Stomach (tissue), 9 donors: Measurements from ENCODE around the gene SH3RF2. TPM values are rescaled to one million over a fixed set of nuclear protein-coding genes. Genes with fewer than 3 reads are reported as not detected.

Experiments
- DNase-seq, 2 donors: peaks; one replicate each; pipeline versions ENCODE4 v3.0.0 to v3.0.0-alpha.2; 2013 to 2019
- H3K27ac ChIP-seq, 5 donors: fragments of 200-600 bp in 4 of 5; sonication (generic) in 4 of 5; one replicate each; pipeline ENCODE4 v1.5.1; 2013 to 2019; ENCODE audit warnings: mild to moderate bottlenecking in 1 of 5, moderate library complexity in 1 of 5
- H3K27me3 ChIP-seq, 3 donors: fragments of 200-600 bp; sonication (generic); one replicate each; pipeline ENCODE4 v1.5.1; 2017 to 2019; ENCODE audit warnings: mixed run types in 1 of 3
- H3K36me3 ChIP-seq, 4 donors: fragments of 200-600 bp; sonication (generic); 1 replicate in 3 of 4; 2 replicates in 1 of 4; pipeline ENCODE4 v1.5.1; 2016 to 2019
- H3K4me1 ChIP-seq, 4 donors: fragments of 200-600 bp; sonication (generic); one replicate each; pipeline ENCODE4 v1.5.1; 2016 to 2019
- H3K4me3 ChIP-seq, 4 donors: fragments of 200-600 bp; sonication (generic) in 3 of 4; one replicate each; pipeline ENCODE4 v1.5.1; 2016 to 2019; ENCODE audit warnings: mild to moderate bottlenecking in 1 of 4
- H3K9me3 ChIP-seq, 4 donors: fragments of 200-600 bp; sonication (generic); one replicate each; pipeline ENCODE4 v1.5.1; 2016 to 2019
- EP300 ChIP-seq: sonication (generic); formaldehyde crosslinking; IDR thresholded peaks from one replicate; pipeline ENCODE4 v1.6.1; 2017; ENCODE audit warnings: antibody characterized with exemption
- POLR2A ChIP-seq, 4 donors: fragments of 450-650 bp; IDR thresholded peaks; one replicate each; pipeline ENCODE4 v1.6.1; 2016; ENCODE audit warnings: antibody characterized with exemption in 4 of 4, control low read depth in 2 of 4, mild to moderate bottlenecking in 1 of 4, moderate library complexity in 1 of 4
- POLR2AphosphoS5 ChIP-seq, 3 donors: sonication (generic); formaldehyde crosslinking; IDR thresholded peaks; one replicate each; pipeline ENCODE4 v1.6.1; 2016; ENCODE audit warnings: antibody characterized with exemption in 3 of 3
- WGBS, 5 donors: extraction: QIAGEN DNeasy Blood & Tissue Kit in 3 of 5; methylation state at CpG; one replicate each; pipeline versions ENCODE4 v1.1.5 to v1.1.7; 2013 to 2018; 5-methylcytosine and 5-hydroxymethylcytosine counted together
- intact Hi-C: fragments of 100-400 bp; cut with DNase I; formaldehyde crosslinking; loops from one replicate; pipeline ENCODE4 v1.15.1; 2023; ENCODE audit warnings: low total_unique reads
- polyA plus RNA-seq, 3 donors: library from polyadenylated mRNA; stranded (reverse); fragments of 200-250 nt; gene quantifications; one replicate each; pipeline ENCODE4 v1.2.3, GENCODE V29; 2013
- total RNA-seq, 5 donors: library from RNA; depleted of rRNA; stranded (reverse); fragments of >200 nt; gene quantifications; one replicate each; pipeline versions ENCODE4 v1.1.0 to v1.2.3, GENCODE V29; 2014 to 2016
- TF ChIP-seq, protein P1 (sequence below), 7 experiments: fragments of 450-650 bp in 4 of 7; fragments of 200-600 bp in 3 of 7; sonication (generic) in 3 of 7; IDR thresholded peaks; one replicate each; pipeline ENCODE4 v1.5.1; 2016 to 2019; ENCODE audit warnings: antibody characterized with exemption in 7 of 7, control low read depth in 2 of 7, mild to moderate bottlenecking in 1 of 7
- donor health status: healthy with polysubstance abuse.
- donor health status: Bipolar disorder and iron deficiency.
- donor health status: healthy.

SH3RF2 gene
- total and polyA plus RNA-seq, 8 donors = 20.8 to 62.0 (median 40.7) TPM

DNA sequence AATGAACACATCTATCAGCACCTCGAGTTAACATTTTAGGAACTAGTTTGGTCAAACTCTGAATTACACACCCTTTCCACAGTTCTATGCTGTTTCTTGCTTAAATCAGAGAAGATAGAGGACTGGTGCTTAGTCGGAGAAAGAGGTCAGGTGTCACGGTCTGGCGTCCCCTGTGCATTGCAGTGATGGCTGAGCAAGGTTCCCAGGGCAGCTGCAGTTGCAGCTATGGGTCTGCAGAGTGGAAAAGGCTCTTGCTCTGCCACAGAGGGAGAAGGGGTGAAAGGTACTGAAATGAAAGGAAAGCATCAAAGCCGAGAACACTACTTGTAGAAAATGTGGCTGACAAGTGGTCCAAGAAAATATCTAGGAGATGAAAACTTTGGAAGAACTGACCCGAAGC lies 25.2 kb upstream of the SH3RF2 start:
- H3K27ac ChIP-seq = no peak overlapping the region
- no peaks in the 10 kb centered on the region for H3K4me1 ChIP-seq
- WGBS, 5 donors = 66 to 84% (median 80%) methylated on average over 6 of the region's 6 CpGs
- H3K4me3 ChIP-seq = no peak overlapping the region
- no peak for TF ChIP-seq POLR2AphosphoS5 (IDR thresholded peaks at IDR 0.05)
- TF ChIP-seq POLR2A (IDR thresholded peaks at IDR 0.05) = no peak
- TF ChIP-seq EP300 = no peak
- TF ChIP-seq, protein P1, sequence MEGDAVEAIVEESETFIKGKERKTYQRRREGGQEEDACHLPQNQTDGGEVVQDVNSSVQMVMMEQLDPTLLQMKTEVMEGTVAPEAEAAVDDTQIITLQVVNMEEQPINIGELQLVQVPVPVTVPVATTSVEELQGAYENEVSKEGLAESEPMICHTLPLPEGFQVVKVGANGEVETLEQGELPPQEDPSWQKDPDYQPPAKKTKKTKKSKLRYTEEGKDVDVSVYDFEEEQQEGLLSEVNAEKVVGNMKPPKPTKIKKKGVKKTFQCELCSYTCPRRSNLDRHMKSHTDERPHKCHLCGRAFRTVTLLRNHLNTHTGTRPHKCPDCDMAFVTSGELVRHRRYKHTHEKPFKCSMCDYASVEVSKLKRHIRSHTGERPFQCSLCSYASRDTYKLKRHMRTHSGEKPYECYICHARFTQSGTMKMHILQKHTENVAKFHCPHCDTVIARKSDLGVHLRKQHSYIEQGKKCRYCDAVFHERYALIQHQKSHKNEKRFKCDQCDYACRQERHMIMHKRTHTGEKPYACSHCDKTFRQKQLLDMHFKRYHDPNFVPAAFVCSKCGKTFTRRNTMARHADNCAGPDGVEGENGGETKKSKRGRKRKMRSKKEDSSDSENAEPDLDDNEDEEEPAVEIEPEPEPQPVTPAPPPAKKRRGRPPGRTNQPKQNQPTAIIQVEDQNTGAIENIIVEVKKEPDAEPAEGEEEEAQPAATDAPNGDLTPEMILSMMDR (IDR thresholded peaks at IDR 0.05) = no peak
- intact Hi-C loops = no loop called here
- no peak for DNase-seq
- no peaks in the 10 kb centered on the region for H3K36me3 ChIP-seq
- no peaks in the 10 kb centered on the region for H3K9me3 ChIP-seq
- no peaks in the 10 kb centered on the region for H3K27me3 ChIP-seq

GRCh38 chr5:145912019-145912418 lies 24.4 kb upstream of the SH3RF2 start:
- intact Hi-C loops = no loop called here
- WGBS, 5 donors = 77 to 89% (median 80%) methylated on average over 3 of the region's 3 CpGs
- H3K27me3 ChIP-seq = no peaks in the 10 kb centered on the region
- DNase-seq = no peak
- H3K4me1 ChIP-seq = no peaks in the 10 kb centered on the region
- H3K27ac ChIP-seq = no peak overlapping the region
- H3K36me3 ChIP-seq = no peaks in the 10 kb centered on the region
- H3K4me3 ChIP-seq = no peak overlapping the region
- H3K9me3 ChIP-seq = no peaks in the 10 kb centered on the region
- TF ChIP-seq POLR2AphosphoS5 (IDR thresholded peaks at IDR 0.05) = no peak
- TF ChIP-seq POLR2A (IDR thresholded peaks at IDR 0.05) = no peak

DNA sequence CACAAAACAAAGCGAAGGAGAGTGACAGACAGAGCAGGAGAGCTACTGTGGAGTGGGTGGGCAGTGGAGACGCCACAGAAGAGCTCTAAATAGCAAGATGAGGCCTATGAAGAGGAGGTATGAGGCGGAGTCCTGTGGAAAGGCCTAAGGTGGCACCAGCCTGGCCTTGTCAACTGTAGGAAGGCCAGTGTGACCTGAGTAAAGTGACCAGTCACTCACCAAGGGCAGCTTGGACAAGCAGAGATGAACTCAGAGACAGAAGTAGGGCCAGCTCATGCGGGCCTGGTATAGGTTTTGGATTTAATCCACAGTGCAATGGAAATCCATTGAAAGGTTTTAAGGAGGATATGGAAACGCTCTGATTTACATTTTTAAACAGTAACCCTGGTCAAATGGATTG lies 23.8 kb upstream of the SH3RF2 start:
- H3K9me3 ChIP-seq = no peaks in the 10 kb centered on the region
- H3K36me3 ChIP-seq = no peaks in the 10 kb centered on the region
- H3K27ac ChIP-seq = no peak overlapping the region
- 86 to 89% (median 89%) methylated on average over 5 of the region's 5 CpGs for WGBS, 5 donors
- intact Hi-C loops = no loop called here
- H3K4me1 ChIP-seq = no peaks in the 10 kb centered on the region
- no peaks in the 10 kb centered on the region for H3K27me3 ChIP-seq
- DNase-seq = no peak
- no peak overlapping the region for H3K4me3 ChIP-seq
- TF ChIP-seq EP300 (no peak), POLR2AphosphoS5 (IDR thresholded peaks at IDR 0.05) (no peak), POLR2A (IDR thresholded peaks at IDR 0.05) (no peak)
- TF ChIP-seq, protein P1 (IDR thresholded peaks at IDR 0.05) = no peak

DNA sequence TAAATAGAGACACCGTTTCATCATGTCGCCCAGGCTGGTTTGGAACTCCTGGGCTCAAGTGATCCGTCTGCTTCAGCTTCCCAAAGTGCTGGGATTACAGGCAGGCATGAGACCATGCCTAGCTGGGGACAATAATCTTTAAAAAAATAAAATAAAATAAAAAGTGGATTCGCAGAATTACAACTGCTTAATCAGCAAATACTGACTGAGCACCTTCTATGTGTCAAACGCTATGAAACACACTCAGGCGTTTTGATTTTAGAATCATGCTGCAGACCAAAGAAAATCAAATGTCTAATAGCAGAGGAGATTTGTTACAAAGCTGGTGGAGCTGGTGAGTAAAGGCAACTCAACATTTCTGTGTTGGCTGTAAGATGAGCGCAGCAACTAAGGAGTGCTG lies 22.7 kb upstream of the SH3RF2 start:
- WGBS, 5 donors = 92 to 98% (median 95%) methylated on average over 7 of the region's 7 CpGs
- Histone ChIP-seq H3K4me1 (no peaks in the 10 kb centered on the region), H3K27ac (no peak overlapping the region), H3K36me3 (no peaks in the 10 kb centered on the region), H3K27me3 (no peaks in the 10 kb centered on the region), H3K4me3 (no peak overlapping the region), H3K9me3 (no peaks in the 10 kb centered on the region)
- intact Hi-C loops = no loop called here
- DNase-seq = no peak
- no peak for TF ChIP-seq POLR2A (IDR thresholded peaks at IDR 0.05)
- TF ChIP-seq POLR2AphosphoS5 (IDR thresholded peaks at IDR 0.05) = no peak
- TF ChIP-seq, protein P1 (IDR thresholded peaks at IDR 0.05) = no peak
- no peak for TF ChIP-seq EP300

- DNase-seq = no peak
- H3K4me1 ChIP-seq = no peaks in the 10 kb centered on the region
- no peaks in the 10 kb centered on the region for H3K27me3 ChIP-seq
- no peaks in the 10 kb centered on the region for H3K9me3 ChIP-seq
- 87 to 91% (median 89%) methylated on average over 7 of the region's 7 CpGs for WGBS, 5 donors
- TF ChIP-seq EP300 (no peak), POLR2AphosphoS5 (IDR thresholded peaks at IDR 0.05) (no peak), POLR2A (IDR thresholded peaks at IDR 0.05) (no peak)
- TF ChIP-seq, protein P1 (IDR thresholded peaks at IDR 0.05) = no peak
- no peaks in the 10 kb centered on the region for H3K36me3 ChIP-seq
- no peak overlapping the region for H3K4me3 ChIP-seq
- H3K27ac ChIP-seq = no peak overlapping the region
- intact Hi-C loops = no loop called here
Observed at GRCh38 chr5:145915970-145916638, 20.3 kb upstream of the SH3RF2 start.
